ENCODE results near the gene USP40. TPM values are rescaled to one million over a fixed set of nuclear protein-coding genes. Genes with fewer than 3 reads are reported as not detected.

The USP40 gene
- total RNA-seq, 3 donors from 2014 or later, result 30.6 to 32.7 (median 31.2) TPM

DNA sequence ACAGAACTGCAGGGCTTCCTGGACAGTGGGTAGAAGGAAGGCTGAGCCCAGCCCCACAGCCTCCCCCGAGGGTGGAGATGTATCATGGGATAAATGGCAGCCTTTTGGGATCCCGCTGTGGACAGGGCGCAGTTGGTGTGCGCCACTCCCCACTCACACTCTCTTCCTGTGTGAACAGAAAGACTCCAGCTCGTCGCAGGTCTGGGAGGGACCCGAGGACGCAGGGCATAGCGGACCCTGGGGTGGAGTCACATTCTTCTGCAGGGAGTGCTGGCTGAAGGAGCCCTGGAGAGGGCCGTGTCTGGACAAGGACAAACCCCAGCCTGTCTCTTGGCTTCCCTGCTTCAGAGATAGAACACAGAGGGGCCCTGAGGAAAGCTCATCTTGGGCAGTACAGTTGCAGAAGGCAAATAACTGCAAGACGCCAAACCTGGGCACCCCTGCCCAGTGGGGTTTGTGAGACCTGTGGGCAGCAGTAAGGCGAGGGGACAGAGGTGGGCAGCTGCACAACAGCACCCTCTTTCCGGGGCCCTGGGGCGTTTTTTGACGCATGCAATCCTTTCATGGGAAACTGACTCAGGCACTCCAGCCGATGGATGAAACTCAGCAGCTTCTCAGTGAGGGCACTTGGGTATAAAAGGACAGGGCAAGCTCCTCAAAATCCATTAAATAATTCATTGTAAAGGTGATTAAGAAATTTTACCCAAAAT, 101.9 kb downstream of the USP40 start:
- DNase-seq, result no peak
- Histone ChIP-seq H3K4me1 (ENCODE audit: low read depth) (no peaks in the 10 kb centered on the region), H3K4me3 (no peak overlapping the region), H3K36me3 (ENCODE audit: low read depth) (peaks cover 22% of the 10 kb centered on the region), H3K9me3 (no peaks in the 10 kb centered on the region)
- TF ChIP-seq, protein P1, sequence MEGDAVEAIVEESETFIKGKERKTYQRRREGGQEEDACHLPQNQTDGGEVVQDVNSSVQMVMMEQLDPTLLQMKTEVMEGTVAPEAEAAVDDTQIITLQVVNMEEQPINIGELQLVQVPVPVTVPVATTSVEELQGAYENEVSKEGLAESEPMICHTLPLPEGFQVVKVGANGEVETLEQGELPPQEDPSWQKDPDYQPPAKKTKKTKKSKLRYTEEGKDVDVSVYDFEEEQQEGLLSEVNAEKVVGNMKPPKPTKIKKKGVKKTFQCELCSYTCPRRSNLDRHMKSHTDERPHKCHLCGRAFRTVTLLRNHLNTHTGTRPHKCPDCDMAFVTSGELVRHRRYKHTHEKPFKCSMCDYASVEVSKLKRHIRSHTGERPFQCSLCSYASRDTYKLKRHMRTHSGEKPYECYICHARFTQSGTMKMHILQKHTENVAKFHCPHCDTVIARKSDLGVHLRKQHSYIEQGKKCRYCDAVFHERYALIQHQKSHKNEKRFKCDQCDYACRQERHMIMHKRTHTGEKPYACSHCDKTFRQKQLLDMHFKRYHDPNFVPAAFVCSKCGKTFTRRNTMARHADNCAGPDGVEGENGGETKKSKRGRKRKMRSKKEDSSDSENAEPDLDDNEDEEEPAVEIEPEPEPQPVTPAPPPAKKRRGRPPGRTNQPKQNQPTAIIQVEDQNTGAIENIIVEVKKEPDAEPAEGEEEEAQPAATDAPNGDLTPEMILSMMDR (IDR thresholded peaks at IDR 0.05), result no peak
- ATAC-seq, result no peak
- intact Hi-C loops (cut with DNase I, micrococcal nuclease), result no loop called here

DNA sequence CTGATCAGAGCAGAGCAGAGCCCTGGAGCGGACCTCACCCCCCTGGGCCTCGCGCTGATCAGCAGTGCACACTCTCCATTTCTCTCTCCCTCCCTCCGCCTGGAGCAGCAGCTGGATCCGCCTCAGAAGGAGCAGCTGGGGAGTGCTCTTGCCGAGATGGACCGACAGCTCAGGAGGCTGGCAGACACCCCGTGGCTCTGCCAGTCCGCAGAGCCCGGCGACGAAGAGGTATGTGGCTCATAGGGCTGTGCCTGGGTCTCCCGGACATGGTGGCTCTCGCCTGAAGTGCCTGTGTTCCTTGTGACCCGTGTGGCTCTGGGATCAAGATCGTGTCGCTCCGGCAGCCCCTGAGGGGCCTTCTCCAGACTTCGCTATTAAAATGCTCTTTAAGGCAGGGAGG, 102.5 kb downstream of the USP40 start:
- H3K4me1 ChIP-seq (ENCODE audit: low read depth), result no peaks in the 10 kb centered on the region
- no peak for ATAC-seq

DNA sequence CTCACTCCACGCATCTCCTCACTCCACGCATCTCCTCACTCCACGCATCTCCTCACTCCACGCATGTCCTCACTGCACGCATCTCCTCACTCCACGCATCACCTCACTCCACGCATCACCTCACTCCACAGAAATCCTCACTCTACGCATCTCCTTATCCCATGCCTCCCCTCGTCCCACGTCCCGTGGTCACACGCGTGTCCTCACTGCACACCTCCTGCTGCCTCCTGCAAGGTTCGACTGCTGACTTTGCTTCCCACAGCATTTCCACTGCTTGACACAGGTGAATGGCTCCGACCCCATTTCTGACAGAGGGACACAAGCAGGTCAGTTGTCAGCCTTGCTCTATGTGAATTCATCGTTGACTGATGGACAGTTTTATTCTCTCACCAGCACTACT, 103.0 kb downstream of the USP40 start:
- Histone ChIP-seq H3K4me3 (no peak overlapping the region), H3K4me1 (ENCODE audit: low read depth) (no peaks in the 10 kb centered on the region), H3K36me3 (ENCODE audit: low read depth) (peaks cover 22% of the 10 kb centered on the region), H3K9me3 (no peaks in the 10 kb centered on the region)
- TF ChIP-seq, protein P1 (IDR thresholded peaks at IDR 0.05), result no peak
- DNase-seq (no peak), ATAC-seq (no peak)
- intact Hi-C loops (cut with DNase I, micrococcal nuclease), result no loop called here

More for the DNA sequence above, 102.5 kb downstream of the USP40 start:
- Histone ChIP-seq H3K9me3 (no peaks in the 10 kb centered on the region), H3K4me3 (no peak overlapping the region), H3K36me3 (ENCODE audit: low read depth) (peaks cover 22% of the 10 kb centered on the region)
- intact Hi-C loops (cut with DNase I, micrococcal nuclease), result no loop called here
- no peak for DNase-seq
- TF ChIP-seq, protein P1 (IDR thresholded peaks at IDR 0.05), result no peak

DNA sequence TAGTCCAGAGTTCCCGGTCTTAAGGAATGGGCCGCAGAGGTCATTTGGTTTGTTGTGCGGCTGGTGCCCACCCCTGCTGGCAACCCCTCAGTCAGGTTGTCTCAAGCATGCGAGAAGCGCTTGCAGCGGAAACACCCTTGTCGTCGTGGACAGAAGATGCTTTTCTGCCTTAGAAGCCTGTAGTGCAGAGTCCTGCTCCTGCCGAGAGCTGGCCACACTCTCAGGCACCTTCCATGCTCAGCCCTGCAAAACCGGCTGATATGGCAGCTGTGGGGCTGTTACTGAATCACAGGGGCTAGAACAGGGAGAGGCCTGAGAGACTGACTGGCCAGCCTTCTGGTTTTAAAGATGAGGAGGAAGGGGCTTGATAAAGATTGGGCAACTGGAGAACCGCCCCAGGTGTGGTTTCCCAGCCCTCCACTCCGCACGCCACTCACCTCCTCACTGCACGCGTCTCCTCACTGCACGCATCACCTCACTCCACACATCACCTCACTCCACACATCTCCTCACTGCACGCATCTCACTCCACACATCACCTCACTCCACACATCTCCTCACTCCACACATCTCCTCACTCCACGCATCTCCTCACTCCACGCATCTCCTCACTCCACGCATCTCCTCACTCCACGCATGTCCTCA, 103.6 kb downstream of the USP40 start:
- no peak for DNase-seq
- TF ChIP-seq, protein P1 (IDR thresholded peaks at IDR 0.05), result no peak
- Histone ChIP-seq H3K4me1 (ENCODE audit: low read depth) (no peaks in the 10 kb centered on the region), H3K4me3 (no peak overlapping the region), H3K36me3 (ENCODE audit: low read depth) (peaks cover 22% of the 10 kb centered on the region), H3K9me3 (no peaks in the 10 kb centered on the region)
- intact Hi-C loops (cut with DNase I, micrococcal nuclease), result no loop called here
- no peak for ATAC-seq

DNA sequence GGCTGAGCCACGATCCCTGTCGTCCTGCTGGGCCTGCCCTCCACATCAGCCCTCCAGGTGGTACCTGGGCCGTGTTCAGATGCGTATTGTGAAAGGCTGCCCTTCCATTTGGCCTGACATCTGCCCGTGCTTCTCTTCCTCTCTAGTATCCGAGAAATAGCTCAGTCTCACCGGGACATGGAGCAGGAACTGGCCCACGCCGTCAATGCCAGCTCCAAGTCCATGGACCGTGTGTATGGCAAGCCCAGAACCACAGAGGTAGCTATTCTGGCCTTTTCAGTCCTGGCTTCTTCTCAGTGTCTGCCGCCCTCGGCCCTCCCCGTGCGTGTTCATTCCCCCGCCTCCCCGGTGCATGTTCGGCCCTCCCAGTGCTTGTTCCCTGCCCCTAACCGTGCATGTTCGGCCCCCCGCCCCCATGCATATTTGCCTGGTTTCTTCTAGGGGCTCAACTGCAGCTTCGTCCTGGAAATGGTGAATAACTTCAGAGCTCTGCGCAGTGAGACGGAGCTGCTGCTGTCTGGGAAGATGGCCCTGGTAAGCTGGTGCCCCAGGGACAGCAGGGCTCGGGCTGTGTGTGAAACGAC, 104.3 kb downstream of the USP40 start:
- H3K9me3 ChIP-seq, result no peaks in the 10 kb centered on the region
- no peak for DNase-seq
- TF ChIP-seq, protein P1 (IDR thresholded peaks at IDR 0.05), result no peak
- no peaks in the 10 kb centered on the region for H3K4me1 ChIP-seq (ENCODE audit: low read depth)
- H3K36me3 ChIP-seq (ENCODE audit: low read depth), result peaks cover 15% of the 10 kb centered on the region
- H3K4me3 ChIP-seq, result no peak overlapping the region
- no peak for ATAC-seq
- intact Hi-C loops (cut with DNase I, micrococcal nuclease), result no loop called here

Data from mucosa of descending colon (tissue), 3 donors.